ENCODE measurements around the gene RAMP1.
A peak's percentile ranks its signal among the peaks of the same experiment; 100 is the strongest.

RAMP1 gene

DNA sequence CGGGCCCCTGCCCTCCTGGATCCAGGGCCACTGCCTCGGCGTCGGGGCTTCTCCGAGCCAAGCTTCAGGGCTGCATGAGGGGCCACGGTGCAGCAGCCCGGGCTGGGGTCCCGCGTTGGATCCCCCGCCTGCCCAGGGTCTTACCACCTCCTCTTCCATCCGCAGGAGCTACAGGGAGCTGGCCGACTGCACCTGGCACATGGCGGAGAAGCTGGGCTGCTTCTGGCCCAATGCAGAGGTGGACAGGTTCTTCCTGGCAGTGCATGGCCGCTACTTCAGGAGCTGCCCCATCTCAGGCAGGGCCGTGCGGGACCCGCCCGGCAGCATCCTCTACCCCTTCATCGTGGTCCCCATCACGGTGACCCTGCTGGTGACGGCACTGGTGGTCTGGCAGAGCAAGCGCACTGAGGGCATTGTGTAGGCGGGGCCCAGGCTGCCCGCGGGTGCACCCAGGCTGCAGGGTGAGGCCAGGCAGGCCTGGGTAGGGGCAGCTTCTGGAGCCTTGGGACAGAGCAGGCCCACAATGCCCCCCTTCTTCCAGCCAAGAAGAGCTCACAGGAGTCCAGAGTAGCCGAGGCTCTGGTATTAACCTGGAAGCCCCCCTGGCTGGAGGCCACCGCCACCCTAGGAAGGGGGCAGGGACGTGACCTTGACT lies 52.1 kb downstream of the RAMP1 start:
- Mint-ChIP-seq H3K4me1 (peaks cover 11% of the 10 kb centered on the region), H3K4me3 (no peak overlapping the region), H3K27ac (no peak overlapping the region), H3K9me3 (peaks cover 7% of the 10 kb centered on the region), H3K36me3 (peaks cover 4% of the 10 kb centered on the region)
- ATAC-seq = no peak
- DNase-seq (ENCODE audit: low spot score in 2 of 2) = no peak

DNA sequence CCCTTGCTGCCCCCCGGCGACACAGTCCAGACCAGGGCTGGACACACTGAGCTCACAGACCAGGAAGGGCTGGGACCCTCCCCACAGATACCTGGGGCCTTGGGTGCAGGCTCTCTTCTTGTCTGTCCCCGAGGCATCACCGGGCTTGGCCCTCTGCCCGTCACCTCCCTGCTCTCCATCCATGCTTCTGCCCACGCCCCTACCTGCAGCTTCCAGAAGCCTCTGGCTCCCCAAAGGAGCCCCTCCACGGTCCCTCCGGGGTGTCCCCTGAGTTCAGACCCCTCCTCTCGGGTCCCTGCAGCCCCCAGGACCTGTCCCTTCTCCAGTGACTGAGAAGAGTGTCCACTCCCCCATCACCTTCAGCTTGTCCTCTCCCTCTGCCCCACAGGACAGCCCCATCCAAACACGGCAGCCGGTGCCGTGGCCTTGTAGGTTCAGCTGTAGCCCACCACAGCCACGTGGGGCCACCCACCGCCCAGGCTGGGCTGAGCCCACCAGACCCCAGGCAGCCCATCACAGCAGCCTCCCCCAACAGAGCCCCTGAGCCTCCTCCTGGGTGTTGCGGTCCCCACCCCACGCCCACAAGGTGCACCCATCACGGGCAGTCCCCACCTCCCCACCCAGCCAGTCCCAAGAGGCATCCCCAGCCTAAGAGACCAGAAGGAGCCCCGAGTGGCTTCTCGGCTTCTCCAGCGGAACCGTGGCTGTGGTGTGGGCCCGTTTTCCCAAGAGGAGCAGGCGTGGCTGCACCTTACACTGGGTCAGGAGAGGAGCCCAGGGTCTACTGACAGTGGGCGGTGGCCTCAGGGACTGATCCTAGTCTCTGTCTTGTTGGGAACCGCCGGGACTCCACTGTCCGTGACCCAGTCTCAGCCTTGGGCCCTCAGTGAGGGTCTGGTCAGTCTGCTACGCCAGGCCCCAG lies 53.1 kb downstream of the RAMP1 start:
- Mint-ChIP-seq H3K9me3 (peaks cover 1% of the 10 kb centered on the region), H3K27ac (no peak overlapping the region)

DNA sequence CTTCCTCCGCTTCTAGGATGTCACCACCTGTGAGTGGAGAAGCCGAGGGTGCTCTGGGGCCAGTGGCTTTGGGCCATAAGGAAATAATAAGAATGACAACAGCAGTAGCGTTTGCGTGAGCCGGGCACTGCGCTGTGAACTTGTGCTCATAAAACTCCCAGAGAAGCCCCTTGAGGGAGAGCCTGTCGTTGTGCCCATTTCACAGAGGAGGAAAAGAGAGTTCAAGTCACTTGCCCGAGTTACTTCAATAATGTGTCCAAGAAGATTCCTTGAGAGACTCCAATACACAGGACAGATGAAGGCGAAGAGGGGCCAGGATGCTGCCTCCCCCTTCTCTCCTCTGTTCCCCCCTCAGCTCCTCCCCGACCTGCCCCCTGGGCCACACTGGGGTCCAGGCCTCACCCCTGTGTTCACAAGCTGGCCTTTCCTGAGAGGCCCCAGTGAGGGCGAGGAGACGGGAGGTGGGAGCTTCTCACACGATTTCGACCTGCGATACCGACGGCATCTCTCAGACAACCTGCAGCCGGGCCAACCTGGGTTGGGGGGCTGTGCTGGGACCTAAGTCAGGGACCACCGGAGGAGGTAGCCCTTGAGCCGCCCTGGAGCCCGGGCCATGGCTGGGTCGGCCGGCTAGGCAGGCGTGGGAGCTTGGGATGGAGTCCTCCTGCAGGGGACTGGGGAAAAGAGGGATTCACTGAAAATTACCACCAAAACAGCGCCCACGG lies 53.9 kb downstream of the RAMP1 start:
- H3K36me3 Mint-ChIP-seq = peaks cover 6% of the 10 kb centered on the region
- H3K4me3 Mint-ChIP-seq = no peak overlapping the region
- ATAC-seq = no peak
- no peak for DNase-seq (ENCODE audit: low spot score in 2 of 2)
- H3K4me1 Mint-ChIP-seq = peaks cover 11% of the 10 kb centered on the region
- H3K9me3 Mint-ChIP-seq = no peaks in the 10 kb centered on the region
- H3K27ac Mint-ChIP-seq = no peak overlapping the region

More for the DNA sequence above, 53.1 kb downstream of the RAMP1 start:
- DNase-seq (ENCODE audit: low spot score in 2 of 2) (no peak), ATAC-seq (no peak)
- Mint-ChIP-seq H3K4me1 (peaks cover 11% of the 10 kb centered on the region), H3K4me3 (no peak overlapping the region), H3K36me3 (peaks cover 6% of the 10 kb centered on the region)

DNA sequence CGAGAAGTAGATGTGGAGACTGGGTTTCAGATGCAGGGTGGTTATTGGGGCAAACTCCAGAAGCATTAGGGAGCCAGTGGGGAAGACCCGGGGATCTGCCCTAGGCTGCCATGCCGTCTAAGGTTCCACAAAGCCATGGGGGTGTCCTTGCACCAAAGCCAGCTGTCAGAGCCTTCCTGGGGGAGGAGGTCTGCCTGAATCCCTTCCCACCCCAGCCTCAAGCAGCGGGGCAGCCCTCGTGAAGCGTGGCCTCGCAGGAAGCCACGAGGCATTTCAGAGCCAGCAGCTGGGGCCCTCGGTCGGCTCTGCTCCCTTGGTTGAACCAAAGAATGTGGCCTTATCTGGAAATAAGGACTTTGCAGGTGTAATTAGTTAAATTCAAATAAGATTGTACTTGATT lies 56.2 kb downstream of the RAMP1 start:
- no peak for DNase-seq (ENCODE audit: low spot score in 2 of 2)
- ATAC-seq = no peak

DNA sequence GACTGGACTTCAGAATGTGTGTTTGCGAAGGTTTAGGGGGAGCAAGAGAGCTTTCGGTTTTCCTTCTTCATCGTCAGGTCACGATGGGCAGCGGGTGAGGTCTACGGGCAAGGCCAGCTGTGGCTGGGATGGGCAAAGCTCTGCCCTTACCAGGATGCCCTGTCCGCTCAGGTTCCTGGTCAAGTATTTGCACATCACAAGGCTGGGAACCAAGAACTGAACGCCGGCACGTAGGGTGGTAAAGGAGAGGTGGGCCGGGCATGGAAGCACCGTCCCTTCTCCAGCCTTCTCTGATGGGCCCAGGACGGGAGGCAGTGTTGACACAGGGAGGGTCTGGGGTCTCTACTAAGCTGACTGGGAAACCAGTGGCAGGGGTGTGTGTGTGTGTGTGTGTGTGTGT lies 56.9 kb downstream of the RAMP1 start:
- ATAC-seq (no peak), DNase-seq (ENCODE audit: low spot score in 2 of 2) (no peak)
- H3K27ac Mint-ChIP-seq = no peak overlapping the region
- peaks cover 6% of the 10 kb centered on the region for H3K36me3 Mint-ChIP-seq
- H3K4me3 Mint-ChIP-seq = no peak overlapping the region
- H3K4me1 Mint-ChIP-seq = no peaks in the 10 kb centered on the region
- H3K9me3 Mint-ChIP-seq = no peaks in the 10 kb centered on the region

More for the DNA sequence above, 56.2 kb downstream of the RAMP1 start:
- no peak overlapping the region for H3K27ac Mint-ChIP-seq
- peaks cover 3% of the 10 kb centered on the region for H3K4me1 Mint-ChIP-seq
- H3K4me3 Mint-ChIP-seq = no peak overlapping the region
- peaks cover 6% of the 10 kb centered on the region for H3K36me3 Mint-ChIP-seq
- H3K9me3 Mint-ChIP-seq = no peaks in the 10 kb centered on the region

- peaks cover 6% of the 10 kb centered on the region for H3K4me1 Mint-ChIP-seq
- ATAC-seq (no peak), DNase-seq (ENCODE audit: low spot score in 2 of 2) (no peak)
- peaks cover 6% of the 10 kb centered on the region for H3K36me3 Mint-ChIP-seq
- H3K4me3 Mint-ChIP-seq = no peak overlapping the region
- no peak overlapping the region for H3K27ac Mint-ChIP-seq
- no peaks in the 10 kb centered on the region for H3K9me3 Mint-ChIP-seq
Observed at GRCh38 chr2:237917696-237918374, 58.4 kb downstream of the RAMP1 start.

- no peak overlapping the region for H3K27ac Mint-ChIP-seq
- DNase-seq (ENCODE audit: low spot score in 2 of 2) (no peak), ATAC-seq (no peak)
- no peak overlapping the region for H3K4me3 Mint-ChIP-seq
- peaks cover 6% of the 10 kb centered on the region for H3K36me3 Mint-ChIP-seq
- peaks cover 14% of the 10 kb centered on the region for H3K4me1 Mint-ChIP-seq
- no peaks in the 10 kb centered on the region for H3K9me3 Mint-ChIP-seq
Observed at GRCh38 chr2:237919593-237919992, 60.2 kb downstream of the RAMP1 start.

GRCh38 chr2:237920673-237921072 lies 61.2 kb downstream of the RAMP1 start:
- Mint-ChIP-seq H3K4me3 (no peak overlapping the region), H3K9me3 (no peaks in the 10 kb centered on the region), H3K36me3 (peaks cover 6% of the 10 kb centered on the region), H3K4me1 (peaks cover 18% of the 10 kb centered on the region), H3K27ac (peak overlapping the region; percentile 54)
- no peak for ATAC-seq
- no peak for DNase-seq (ENCODE audit: low spot score in 2 of 2)

DNA sequence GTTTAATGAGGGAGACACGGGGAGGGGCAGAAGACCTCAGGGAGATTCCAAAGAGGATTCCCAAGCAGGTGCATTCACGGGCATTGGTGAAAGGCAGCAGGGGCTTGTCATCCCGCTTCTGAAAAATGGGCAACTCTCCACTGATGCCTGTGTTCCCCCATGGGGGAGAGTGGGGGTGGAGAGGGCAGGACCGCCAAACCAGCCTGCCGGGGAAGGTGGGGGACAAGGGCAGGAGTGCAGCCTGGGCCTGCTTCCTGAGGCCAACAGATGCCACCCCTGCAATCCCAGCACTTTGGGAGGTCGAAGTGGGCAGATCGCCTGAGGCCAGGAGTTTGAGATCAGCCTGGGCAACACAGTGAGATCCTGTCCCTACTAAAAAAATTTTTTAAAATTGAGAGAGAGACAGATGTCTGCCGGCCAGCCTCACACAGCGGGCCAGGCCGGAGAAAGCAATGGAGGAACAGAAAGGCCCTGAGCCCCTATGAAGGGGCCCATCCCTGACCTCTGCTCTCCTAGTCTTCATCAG lies 62.6 kb downstream of the RAMP1 start:
- no peak for ATAC-seq
- Mint-ChIP-seq H3K4me3 (no peak overlapping the region), H3K27ac (peak overlapping the region; percentile 29), H3K9me3 (no peaks in the 10 kb centered on the region), H3K36me3 (no peaks in the 10 kb centered on the region), H3K4me1 (peaks cover 26% of the 10 kb centered on the region)
- no peak for DNase-seq (ENCODE audit: low spot score in 2 of 2)

DNA sequence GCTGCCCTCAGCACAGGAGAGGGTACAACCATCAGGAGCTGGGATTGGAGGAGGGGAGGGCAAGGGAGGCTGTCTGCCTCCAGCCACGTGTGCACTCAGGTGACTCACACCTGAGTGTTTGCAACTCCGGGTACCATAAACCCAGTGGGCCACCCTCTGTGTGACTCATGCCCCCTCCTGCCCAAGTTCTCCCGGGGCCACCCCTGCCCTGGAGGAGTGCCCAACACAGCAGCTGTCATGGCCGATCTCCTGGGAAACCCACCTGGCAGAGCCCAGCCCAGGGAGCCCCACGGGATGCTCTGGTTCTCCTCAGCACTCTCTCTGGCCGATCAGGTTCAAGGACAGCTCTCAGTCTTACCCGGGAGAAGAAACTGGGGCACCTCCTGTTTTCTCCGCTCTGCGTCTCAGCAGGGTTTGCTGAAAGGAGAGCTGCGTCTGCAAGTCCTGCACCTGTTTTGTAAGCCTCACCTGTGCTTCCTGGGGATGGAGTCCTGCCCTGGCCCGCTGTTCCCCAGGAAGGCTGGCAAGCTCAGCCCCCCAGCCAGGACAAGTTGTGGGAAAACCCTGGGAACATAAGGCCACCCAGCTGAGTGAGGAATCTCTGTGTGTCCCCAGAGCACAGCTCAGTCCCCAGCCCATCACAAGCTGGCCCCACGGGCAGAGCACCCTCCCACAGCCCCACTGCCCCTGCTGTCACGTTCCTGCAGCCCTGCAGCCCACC lies 63.4 kb downstream of the RAMP1 start:
- no peaks in the 10 kb centered on the region for H3K36me3 Mint-ChIP-seq
- DNase-seq (ENCODE audit: low spot score in 2 of 2) (no peak), ATAC-seq (peak; percentile 65)
- H3K4me1 Mint-ChIP-seq = peaks cover 26% of the 10 kb centered on the region
- H3K9me3 Mint-ChIP-seq = no peaks in the 10 kb centered on the region
- peak overlapping the region; percentile 29 for H3K27ac Mint-ChIP-seq
- peak overlapping the region; percentile 23 for H3K4me3 Mint-ChIP-seq

DNA sequence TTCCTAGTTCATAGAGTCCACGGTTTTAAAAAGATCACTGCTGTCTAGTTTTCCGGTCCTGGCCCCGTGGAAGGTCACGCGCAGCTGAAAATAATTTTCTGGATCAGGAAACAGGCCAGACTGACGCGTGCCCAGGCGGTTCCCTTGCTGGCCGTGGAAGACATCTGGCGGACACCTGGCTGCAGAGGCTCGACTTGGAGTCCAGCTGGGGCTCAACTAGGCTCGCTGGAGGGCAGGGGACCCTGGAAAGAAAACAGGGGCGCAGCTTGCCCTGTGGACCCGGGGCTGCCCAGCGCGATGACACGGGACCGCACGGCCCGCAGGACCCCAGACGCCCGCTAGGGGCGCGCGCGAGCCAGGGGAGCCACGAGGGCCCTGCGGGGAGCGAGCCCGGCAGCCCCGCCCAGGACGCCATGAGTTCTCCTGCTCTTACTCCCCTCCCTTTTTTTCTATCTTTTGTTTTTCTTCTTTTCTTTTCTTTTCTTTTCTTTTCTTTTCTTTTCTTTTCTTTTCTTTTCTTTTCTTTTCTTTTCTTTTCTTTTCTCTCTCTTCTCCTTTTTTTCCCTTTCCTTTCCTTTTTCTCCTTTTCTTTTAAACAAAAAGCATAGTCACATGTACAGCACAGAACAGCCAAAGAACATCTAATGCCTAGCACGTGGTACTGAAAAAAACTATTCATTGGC lies 64.2 kb downstream of the RAMP1 start:
- H3K36me3 Mint-ChIP-seq = no peaks in the 10 kb centered on the region
- peak; percentile 97 for ATAC-seq
- peak; percentile 92 to 93 for DNase-seq (ENCODE audit: low spot score in 2 of 2)
- H3K27ac Mint-ChIP-seq = peak overlapping the region; percentile 10
- H3K9me3 Mint-ChIP-seq = no peaks in the 10 kb centered on the region
- H3K4me3 Mint-ChIP-seq = peak overlapping the region; percentile 23
- H3K4me1 Mint-ChIP-seq = peaks cover 26% of the 10 kb centered on the region

GRCh38 chr2:237924164-237924534 lies 64.7 kb downstream of the RAMP1 start:
- no peak for ATAC-seq
- Mint-ChIP-seq H3K4me1 (peaks cover 26% of the 10 kb centered on the region), H3K36me3 (no peaks in the 10 kb centered on the region), H3K9me3 (no peaks in the 10 kb centered on the region), H3K4me3 (peak overlapping the region; percentile 23), H3K27ac (peak overlapping the region; percentile 10)
- no peak for DNase-seq (ENCODE audit: low spot score in 2 of 2)

- no peak overlapping the region for H3K4me3 Mint-ChIP-seq
- H3K36me3 Mint-ChIP-seq = no peaks in the 10 kb centered on the region
- peaks cover 26% of the 10 kb centered on the region for H3K4me1 Mint-ChIP-seq
- DNase-seq (ENCODE audit: low spot score in 2 of 2) (no peak), ATAC-seq (no peak)
- no peaks in the 10 kb centered on the region for H3K9me3 Mint-ChIP-seq
- no peak overlapping the region for H3K27ac Mint-ChIP-seq
Observed at GRCh38 chr2:237927135-237927534, 67.7 kb downstream of the RAMP1 start.

DNA sequence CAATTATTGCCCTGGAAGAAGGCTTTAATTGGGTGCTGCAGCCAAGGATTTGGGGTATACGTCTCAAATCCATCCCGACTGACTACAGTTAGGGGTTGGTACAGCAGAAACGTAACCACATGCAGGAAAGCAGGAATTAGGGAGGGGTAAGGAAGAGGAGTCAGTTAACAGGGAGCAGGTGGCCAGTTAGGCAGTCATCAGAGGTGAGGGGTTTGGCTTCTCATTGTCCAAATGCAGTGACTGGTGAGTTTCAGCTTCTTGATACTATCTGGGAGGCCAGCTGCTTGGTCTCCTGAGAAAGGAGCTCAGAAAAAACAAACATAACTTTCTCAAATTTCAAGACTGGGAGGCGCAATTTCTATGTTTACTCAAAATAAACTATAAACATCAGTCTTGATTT lies 68.6 kb downstream of the RAMP1 start:
- no peaks in the 10 kb centered on the region for H3K36me3 Mint-ChIP-seq
- no peak overlapping the region for H3K4me3 Mint-ChIP-seq
- ATAC-seq = no peak
- no peaks in the 10 kb centered on the region for H3K9me3 Mint-ChIP-seq
- peaks cover 19% of the 10 kb centered on the region for H3K4me1 Mint-ChIP-seq
- no peak for DNase-seq (ENCODE audit: low spot score in 2 of 2)
- no peak overlapping the region for H3K27ac Mint-ChIP-seq

Measured in stimulated activated effector memory CD8-positive, alpha-beta T cell treated with anti-CD3 and anti-CD28 coated beads, Interleukin-12 subunit alpha, Interleukin-12 subunit beta, amount 100 ng/mL, for 72 hours (primary cell).